Raji (cell line): Measurements from ENCODE around the gene ADAM19.

Source experiments
- POLR2A ChIP-seq: IDR thresholded peaks from 2 replicates; pipeline ENCODE4 v1.6.1; 2011; ENCODE audit warnings: low read depth, low read length, control low read depth; ENCODE audit not compliant: insufficient read depth

ADAM19 gene

GRCh38 chr5:157479612-157480510 lies 95.7 kb downstream of the ADAM19 start:
- no peak for TF ChIP-seq POLR2A

GRCh38 chr5:157479166-157479565 lies 96.4 kb downstream of the ADAM19 start:
- no peak for TF ChIP-seq POLR2A

- TF ChIP-seq POLR2A, result no peak
Measured at GRCh38 chr5:157478726-157479125, 96.8 kb downstream of the ADAM19 start.

GRCh38 chr5:157477814-157478494 lies 97.6 kb downstream of the ADAM19 start:
- TF ChIP-seq POLR2A, result no peak

- TF ChIP-seq POLR2A, result no peak
Measured at GRCh38 chr5:157476702-157477408, 98.7 kb downstream of the ADAM19 start.

GRCh38 chr5:157475432-157475831 lies 100.1 kb downstream of the ADAM19 start:
- no peak for TF ChIP-seq POLR2A

GRCh38 chr5:157473383-157474320 lies 101.9 kb downstream of the ADAM19 start:
- TF ChIP-seq POLR2A, result no peak

GRCh38 chr5:157471709-157472108 lies 103.9 kb downstream of the ADAM19 start:
- no peak for TF ChIP-seq POLR2A

- no peak for TF ChIP-seq POLR2A
Measured at GRCh38 chr5:157470631-157471030, 104.9 kb downstream of the ADAM19 start.

- no peak for TF ChIP-seq POLR2A
Measured at GRCh38 chr5:157469687-157470086, 105.9 kb downstream of the ADAM19 start.

GRCh38 chr5:157469073-157469472 lies 106.5 kb downstream of the ADAM19 start:
- TF ChIP-seq POLR2A, result no peak

- TF ChIP-seq POLR2A, result no peak
Measured at GRCh38 chr5:157468293-157468965, 107.1 kb downstream of the ADAM19 start.

- TF ChIP-seq POLR2A, result no peak
Measured at GRCh38 chr5:157464519-157465171, 110.9 kb downstream of the ADAM19 start.
